HG03439 (cell line): ENCODE results near the gene ZC3HAV1L.
"Not testable (repeated sequence)": the region's sequence is repeated elsewhere in the genome, so short reads cannot be mapped to it uniquely, and the experiment has no call there.

Experiments used
- ATAC-seq: cut with Tn5 transposase; IDR thresholded peaks from one replicate; pipeline ENCODE4 v1.9.1; 2021; ENCODE audit warnings: mild to moderate bottlenecking, moderate library complexity; ENCODE audit not compliant: unreplicated experiment

ZC3HAV1L gene

DNA sequence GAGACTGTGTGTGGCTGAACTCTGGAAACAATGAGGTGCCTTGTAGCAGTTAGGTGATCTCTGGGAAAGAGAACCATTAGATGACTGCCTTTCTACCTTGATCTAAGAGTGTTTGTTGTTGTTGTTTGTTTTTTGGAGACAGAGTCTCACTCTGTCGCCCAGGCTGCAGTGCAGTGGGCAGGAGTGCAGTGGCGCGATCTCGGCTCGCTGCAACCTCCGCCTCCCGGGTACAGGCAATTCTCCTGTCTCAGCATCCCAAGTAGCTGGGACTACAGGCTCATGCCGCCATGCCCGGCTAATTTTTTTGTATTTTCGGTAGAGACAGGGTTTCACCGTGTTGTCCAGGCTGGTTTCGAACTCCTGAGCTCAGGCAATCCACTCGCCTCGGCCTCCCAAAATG, 18.8 kb upstream of the ZC3HAV1L start:
- ATAC-seq, result not testable (repeated sequence)

DNA sequence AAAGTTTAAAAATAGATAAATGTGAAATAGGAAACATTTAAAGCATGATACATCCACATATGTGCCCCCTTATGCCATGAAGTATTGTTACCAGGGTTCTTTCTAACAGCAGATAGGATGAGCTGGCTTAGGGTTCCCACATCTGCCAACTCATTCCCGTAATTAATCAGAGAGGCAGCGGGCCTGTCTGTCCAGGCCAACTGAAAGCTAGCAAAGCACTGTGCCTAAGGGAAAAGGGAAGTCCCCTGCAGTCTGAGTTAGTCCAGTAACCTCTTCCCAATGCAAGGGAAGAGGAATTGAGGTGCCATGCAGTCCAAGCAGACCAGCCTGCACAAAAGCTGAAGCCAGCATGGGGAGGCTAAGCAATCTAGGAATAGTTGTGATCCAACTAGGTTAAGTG, 18.3 kb upstream of the ZC3HAV1L start:
- ATAC-seq, result no peak

DNA sequence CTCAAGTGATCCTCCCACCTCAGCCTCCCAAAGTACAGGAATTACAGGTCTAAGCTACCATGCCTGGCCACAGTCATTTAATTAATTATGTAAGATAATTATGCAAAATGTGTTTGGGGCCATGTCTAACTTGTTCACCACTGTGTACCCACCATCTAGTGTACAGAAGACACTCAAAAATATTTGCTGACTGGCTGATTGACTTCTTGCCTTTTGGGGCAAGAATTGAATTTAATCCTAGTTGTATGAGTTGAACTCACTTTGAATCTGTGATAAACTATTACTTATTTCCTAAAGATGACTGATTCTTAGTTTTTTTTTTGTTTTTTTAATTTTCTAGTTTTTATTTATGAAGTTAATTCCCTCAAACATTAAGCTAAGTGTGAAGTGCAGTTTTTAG, 15.8 kb upstream of the ZC3HAV1L start:
- no peak for ATAC-seq

DNA sequence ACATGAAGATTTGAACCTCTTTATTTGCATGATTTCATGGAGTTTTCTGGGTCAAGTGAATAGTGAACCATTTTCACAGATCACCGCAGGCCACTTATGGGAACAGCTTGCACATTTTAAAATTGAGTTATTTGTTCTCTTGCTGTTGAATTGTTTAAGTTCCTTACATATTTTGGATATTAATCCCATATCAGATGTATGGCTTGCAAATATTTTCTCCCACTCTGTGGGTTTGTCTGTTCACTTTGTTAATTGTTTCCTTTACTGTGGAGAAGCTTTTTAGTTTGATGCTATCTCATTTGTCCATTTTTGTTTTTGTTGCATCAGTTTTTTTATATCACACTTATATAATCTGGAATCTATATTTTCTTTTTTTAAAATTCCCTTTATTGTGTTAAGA, 14.1 kb upstream of the ZC3HAV1L start:
- no peak for ATAC-seq

DNA sequence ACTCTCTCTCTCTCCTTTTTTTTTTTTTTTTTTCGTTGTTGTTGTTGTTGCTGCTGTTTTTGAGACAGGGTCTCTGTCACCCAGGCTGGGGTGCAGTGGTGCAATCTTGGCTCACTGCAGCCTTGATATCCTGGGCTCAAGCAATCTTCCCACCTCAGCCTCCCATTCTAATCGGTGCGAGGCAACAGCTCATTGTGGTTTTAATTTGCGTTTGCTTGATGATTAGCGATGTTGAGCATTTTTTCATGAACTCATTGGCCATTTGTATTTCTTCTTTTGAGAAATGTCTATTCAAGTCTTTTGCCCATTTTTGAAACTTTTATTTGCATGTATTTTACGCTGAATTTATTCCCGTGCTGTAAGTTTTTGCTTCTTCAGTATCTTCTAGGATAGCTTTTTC, 13.3 kb upstream of the ZC3HAV1L start:
- ATAC-seq, result no peak

DNA sequence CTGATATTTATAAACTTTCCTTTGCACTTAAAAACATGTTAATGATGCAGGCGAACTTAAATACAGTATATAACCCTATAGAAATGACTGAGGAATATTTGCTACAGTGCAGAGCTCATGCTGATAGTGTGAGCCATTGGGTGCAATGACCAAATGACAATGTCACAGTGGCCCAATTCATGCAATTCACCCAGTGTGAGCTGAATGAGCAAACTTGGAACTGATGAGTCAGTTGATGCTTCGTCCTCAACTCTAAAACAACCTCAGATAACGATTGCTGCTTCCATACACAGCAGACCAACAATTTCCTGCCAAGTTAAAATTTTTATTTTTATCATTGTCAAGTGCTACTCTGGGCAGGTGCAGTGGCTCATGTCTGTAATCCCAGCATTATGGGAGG, 12.1 kb upstream of the ZC3HAV1L start:
- no peak for ATAC-seq

DNA sequence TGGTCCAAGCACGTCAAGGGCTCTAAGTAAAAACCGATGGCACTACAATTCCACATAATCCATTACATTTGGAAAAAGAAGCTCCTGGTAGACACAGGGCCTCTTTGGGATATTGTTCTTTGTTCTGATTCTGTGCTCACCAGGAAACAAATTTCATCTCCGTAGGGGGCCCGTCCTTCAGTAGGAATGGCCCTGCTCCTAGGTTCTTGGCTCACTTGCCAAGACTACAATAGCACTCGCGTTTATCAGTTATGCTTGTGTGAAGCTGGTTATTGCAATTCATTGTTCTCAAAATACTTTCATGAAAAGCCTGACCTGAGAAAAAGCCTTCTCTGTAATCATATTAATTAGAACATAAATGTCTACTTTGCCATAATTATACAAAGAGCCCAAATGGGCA, 10.3 kb upstream of the ZC3HAV1L start:
- ATAC-seq, result no peak

DNA sequence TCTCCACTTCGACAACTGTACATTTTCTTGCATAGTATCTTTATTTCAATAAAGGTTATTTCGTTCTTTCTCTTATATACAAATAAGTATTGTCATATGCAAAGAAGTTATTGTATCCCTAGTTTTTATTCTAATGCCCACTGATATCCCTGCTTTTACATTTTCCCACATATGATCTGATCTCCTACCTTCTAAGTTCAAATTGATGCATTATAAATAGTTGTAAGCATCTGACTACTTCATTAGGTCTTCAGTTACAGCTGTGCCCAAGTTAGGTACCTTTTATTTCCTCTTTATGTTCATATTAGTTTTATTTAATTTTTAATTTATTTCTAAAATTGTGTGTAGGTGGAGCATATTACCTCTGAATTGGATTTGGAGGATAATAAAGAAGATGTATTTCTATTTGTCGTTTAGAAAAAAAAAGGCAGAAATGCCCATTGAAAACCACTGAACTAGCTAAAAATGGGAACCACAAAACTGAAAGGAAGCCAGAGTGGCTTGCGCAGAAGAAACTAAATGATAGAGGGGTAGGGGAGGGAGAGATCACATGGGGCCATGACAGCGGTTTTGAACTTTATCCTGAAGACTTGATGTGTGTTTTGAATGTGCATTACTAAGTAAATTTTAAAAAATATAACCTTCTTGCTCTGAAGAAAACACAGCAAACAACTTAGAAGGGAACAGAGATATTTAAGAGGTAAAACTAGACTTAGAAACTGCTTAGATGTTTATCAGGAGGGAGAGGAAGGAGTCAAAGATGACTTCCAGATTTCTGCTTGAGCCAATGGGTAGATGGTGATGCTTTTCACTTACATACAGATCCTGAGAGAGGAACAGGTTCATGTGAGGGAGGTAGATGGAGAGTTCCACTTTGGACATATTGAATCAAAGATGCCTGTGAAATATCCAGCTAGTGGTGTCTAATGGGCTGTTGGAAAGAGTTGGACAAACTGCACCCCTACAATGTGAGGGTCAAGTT, 9.3 kb upstream of the ZC3HAV1L start:
- no peak for ATAC-seq

DNA sequence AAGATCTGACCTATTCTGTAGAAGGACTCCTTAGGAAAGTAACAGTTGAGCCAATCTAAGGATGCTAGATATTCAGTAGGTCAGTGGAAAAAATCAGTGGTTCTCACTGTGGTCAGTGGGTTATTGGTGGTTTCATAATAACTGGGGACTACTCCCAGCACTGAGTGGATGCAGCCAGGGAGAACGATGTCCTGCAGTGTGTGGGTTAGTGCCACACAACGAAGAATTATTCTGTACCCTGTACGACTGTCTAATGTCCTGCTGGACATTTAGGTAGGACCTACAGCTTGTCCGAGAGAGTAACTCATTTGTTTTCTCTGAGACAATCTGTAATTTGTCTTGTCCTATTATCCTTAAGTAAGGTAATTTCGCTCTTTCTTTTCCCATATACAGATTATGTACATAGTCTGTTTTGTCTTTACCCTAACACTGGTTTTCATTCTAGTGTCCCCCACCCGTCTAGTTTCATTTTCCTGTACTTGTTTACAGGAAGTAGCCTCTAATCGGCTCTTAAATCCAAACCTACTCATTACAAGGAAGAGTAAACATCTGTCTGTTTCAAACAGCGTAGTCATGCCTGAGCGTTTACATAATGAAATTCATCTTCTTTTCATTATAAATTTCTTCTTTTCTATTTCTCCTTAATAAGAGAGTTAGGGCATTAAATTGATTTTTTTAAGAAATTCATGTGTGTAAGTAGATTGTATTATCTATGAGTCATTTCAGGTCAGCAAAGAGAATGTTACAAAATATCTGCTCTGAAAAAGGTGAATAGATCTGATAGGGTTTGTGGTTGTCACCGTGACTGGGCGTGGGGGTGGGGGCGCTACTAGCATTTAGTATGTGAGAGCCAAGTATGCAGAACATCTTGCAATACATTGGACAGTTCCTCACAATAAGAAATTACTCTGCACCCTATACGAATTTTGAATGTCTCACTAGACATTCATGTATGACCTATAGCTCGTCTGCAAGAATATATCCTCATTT, 8.3 kb upstream of the ZC3HAV1L start:
- no peak for ATAC-seq

DNA sequence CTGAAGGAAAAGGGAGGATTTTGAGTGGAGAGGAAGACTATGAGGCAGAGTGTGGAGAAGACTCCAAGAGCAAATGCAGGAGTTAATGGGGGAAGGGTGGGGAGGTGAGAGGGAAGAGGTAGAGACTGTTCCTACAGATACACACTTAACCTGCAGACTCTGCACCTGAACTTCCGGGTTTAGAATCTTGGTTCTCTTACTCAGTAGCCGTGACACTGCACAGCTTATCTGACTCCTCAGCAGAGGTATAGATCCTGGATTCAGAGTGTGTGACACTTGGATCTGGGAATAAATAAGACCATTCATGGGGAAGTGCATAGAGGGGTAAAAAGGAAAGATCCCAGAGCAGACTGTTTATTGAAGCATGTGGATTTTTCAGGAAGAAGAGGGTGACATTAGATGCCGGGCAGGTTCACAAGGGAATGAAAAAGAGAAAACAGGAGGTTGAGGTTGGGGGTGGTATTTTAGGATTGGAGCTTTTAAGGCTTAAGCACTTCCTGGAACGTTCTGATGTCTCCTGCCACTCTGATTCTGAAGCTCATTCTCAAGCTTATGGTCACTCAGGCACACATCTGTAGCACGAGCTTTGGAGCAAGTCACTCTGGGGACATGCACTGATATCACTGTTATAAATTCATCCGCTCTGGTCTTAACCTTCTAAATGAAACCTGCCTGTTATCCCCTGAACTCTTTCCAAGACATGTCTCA, 5.7 kb upstream of the ZC3HAV1L start:
- no peak for ATAC-seq

DNA sequence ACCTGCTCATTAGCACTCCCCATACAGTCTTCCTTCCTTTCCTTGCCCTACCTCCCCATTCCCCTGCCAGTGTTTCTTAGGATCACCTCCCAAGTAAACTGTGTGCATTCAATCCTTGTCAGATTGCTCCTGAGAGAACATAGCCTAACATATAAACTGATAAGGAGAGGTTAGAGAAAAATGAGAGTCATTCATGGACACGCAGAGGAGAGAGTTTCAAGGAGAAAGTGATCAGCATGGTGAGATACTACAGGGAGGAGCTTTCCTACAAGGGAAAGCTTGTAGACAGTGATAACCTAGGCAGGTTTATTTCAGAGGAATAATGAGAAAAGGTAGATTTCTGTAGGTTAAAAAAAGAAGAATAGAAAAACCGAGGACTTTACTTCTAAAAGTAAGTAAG, 2.8 kb upstream of the ZC3HAV1L start:
- ATAC-seq, result no peak

DNA sequence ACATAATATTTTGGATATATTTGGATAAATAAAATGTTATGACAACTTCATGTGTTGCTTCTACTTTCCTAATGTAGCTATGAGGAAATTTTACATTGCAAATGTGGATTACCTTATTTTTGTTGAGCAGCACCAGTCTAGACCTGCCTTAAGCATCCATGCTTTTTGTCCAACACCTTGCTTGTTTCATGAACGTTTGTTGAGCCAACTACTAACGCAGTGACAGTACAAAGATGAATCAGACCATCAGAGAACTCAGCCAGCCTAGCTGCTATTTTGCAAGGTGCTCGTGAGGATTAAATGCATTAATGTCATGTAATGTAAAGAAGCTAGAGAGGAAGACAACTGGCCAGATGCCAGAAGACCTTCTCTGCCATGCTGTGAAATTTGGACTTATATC, 1.1 kb upstream of the ZC3HAV1L start:
- ATAC-seq, result no peak

DNA sequence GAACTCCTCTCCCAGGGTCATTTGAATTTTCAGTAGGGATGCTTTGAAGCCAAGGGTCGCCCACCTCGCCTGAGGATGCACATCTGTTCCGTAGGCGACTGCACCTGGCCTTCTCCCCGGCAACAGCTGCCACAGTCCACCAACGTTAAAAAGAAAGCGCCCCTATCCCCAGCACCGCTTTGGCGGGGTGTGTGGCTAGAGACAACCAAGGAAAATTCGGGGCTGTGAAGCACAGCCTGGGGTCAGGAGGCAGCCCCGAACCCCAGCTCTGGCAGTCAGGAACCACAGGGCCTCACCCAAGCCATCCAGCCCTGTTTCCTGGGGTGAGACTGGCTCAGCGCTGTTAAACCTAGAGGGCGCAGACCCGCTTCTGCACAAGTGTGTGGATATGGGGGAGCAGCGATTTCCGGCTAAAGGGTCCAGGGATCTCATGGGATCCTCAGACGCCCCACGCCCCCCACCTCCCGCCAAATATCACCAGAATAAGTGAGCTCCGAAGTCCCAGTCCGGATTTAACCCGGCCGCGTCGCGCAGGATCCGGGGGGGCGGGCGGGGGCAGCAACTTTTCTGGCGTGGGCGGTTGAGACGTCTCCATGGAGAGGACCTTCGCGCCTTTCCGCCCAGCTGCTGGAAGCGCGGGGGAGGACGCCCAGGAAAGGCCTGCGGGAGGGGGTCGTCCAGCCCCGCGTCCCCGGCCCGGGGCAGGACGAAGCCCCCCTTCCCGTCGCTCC, 822 bp downstream of the ZC3HAV1L start:
- ATAC-seq, result peak; percentile 21

DNA sequence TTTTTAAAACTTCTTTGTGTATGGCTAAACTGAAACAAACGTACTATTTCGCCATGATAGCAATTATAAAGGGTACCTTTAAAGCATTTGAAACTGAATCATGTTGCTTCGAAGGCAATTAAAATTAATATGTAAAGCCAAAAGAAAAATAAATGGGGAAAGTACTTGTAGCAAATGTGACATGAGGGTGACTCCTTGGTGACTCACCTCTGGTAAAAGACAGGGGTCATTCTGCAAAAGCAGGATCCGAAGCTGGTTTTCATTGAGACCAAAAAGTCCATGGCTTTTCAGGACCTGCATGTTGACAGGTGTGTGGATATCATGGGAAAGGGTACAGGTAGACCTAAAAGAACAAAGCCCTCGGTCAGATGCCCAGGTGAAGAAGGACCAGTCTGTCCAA, 1.5 kb downstream of the ZC3HAV1L start:
- ATAC-seq, result no peak

DNA sequence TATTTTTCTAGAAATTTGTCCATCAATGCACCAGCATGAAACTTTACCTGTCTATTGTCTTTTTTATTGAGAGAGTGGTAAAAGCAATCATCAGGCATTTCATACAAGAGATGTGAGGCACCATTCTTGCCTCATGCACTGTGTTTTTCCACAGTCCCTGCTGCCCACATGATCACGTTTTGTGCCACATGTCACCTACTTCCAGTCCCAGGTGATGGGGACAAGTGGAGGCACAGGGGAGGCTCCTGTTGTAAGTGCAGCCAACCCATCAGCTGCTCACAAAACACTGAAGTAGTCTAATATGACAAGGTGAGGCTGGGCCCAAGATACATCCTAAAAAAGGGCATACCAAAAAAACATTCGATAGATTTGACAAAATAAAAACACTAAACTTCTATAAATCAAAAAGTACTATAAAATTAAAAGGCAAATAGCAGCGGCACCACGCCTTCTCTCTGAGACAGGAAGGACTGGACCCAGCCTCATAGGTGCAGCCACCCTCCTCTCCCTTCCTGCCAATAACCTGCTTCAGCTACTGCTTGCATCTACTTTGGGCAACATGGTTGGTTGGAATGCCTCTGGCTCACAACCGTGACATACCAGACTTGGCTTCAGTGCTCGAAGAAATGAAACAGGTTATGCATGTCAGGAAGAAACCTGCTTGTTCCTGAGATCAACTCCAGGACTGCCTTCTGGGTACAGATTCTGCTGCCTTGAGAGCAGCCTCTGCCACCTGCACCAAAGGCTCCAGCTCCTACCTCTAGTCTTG, 2.3 kb downstream of the ZC3HAV1L start:
- ATAC-seq, result no peak

DNA sequence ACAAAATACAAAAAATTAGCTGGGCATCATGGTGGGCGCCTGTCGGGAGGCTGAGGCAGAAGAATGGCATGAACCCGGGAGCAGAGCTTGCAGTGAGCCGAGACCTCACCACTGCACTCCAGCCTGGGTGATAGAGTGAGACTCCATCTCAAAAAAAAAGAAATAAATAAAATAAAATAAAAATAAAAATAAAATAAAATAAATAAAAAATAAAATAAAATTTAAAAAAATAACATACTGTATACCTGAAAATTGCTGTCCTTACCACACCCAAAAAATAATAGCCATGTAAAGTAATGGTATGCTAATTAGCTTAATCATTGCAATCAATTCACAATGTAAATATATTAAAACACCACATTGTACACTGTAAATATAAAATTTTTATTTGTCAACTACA, 3.4 kb downstream of the ZC3HAV1L start:
- no peak for ATAC-seq

DNA sequence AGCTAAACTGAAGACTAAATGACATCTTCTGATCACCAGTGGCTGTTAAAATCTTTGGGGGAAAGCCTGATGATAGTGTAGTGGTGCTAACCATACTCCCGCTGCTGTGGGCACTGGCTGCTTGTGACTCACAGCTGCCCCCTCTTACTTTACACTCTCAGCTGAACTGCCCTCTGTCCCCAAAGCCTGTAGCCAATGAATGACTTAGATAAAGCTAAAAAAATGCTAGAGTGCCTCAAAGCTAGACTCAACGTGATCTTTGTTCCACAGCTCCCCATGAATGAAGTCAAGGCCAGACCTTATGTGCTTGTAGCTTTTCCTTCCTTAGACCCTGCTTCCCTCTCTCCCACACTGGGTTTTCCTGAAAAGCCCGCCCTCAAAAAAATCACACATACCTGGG, 6.5 kb downstream of the ZC3HAV1L start:
- ATAC-seq, result no peak

DNA sequence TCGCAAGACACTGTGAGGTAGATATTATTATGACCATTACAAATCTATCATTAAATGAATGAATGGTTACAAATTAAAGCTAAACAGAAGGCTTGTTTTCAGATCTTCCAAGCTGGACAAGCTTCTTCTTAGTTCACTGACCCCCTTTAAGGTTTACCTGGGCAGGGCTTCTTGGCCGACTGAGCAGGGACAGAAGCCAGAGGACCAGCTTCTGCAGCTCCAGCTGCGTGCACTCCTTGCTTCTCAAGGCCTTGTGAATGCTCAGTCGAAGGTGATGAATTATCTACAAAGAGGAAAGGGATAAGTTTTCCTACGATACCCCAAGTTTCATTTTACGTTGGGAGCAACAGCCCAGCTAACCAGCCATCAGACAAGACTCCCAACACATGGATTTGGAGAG, 9.3 kb downstream of the ZC3HAV1L start:
- ATAC-seq, result no peak

DNA sequence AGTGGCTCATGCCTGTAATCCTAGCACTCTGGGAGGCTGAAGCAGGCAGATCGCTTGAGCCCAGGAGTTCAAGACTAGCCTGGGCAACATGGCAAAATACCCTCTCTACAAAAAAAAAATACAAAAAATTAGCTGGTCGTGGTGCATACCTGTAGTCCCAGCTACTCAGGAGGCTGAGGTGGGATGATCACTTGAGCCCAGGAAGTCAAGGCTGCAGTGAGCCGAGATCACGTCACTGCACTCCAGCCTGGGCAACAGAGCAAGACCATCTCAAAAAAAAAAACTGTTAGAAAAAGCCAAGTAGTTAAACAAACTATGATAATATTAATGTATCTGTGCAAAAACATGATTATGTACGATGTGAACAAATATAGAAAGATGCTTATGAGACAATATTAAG, 10.0 kb downstream of the ZC3HAV1L start:
- not testable (repeated sequence) for ATAC-seq

DNA sequence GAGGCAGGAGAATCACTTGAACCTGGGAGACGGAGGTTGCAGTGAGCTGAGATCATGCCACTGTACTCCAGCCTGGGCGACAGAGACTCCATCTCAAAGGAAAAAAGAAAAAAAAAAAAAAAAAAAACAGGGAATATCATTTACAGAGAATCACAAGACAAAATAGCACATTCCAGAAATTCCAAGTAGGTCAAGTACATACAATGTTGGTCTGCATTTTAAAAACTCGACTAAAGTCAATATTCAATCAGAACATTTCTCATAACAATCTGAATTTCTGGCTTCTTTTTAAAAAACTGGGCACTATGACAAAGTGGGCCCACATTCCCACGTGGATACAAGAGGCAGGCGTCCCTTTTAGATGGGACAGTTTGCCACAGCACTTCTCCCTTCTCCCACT, 12.8 kb downstream of the ZC3HAV1L start:
- no peak for ATAC-seq
